Measurements from ENCODE around the gene JADE2.

- TF ChIP-seq CTCF (IDR thresholded peaks at IDR 0.05) = no peak
- no peak for TF ChIP-seq POLR2A (IDR thresholded peaks at IDR 0.05)
These were observed 69.5 kb downstream of the JADE2 start for GRCh38 chr5:134594797-134595457.

Data from heart left ventricle (tissue), 13 donors.